PC-3 (cell line): ENCODE data around the gene MAST2. TPM values are rescaled to one million over a fixed set of nuclear protein-coding genes. Genes with fewer than 3 reads are reported as not detected.

Source experiments
- ATAC-seq: fragments of 200-7000 bp; cut with Tn5 transposase; 2 replicates; pipeline ENCODE4 v1.9.1; 2020; ENCODE audit warnings: mild to moderate bottlenecking, moderate library complexity
- BruUV-seq: library from RNA; stranded (reverse); fragments of 400-500 nt; replicated peaks from 2 replicates; lab custom pipeline; 2021; lab: Mats Ljungman, UMichigan
- CTCF ChIA-PET: fragments of 300-600 bp; sonication (Branson Sonifier 250); formaldehyde crosslinking; loops from one replicate; lab custom pipeline; 2022; ENCODE audit warnings: antibody characterized with exemption; lab: Charles Lee
- POLR2A ChIA-PET: fragments of 300-600 bp; sonication (Branson Sonifier 250); formaldehyde crosslinking; loops from one replicate; lab custom pipeline; 2022; ENCODE audit warnings: antibody characterized with exemption; ENCODE audit not compliant: unreplicated experiment; lab: Charles Lee
- DNase-seq: peaks from one replicate; pipeline ENCODE4 v3.0.0-alpha.2; 2015
- H2AFZ ChIP-seq: fragments of 300-600 bp; sonication (generic); 2 replicates; pipeline ENCODE4 v1.6.0; 2016; ENCODE audit warnings: antibody characterized with exemption, low read length
- H3F3A ChIP-seq: fragments of 300-600 bp; sonication (generic); one replicate; pipeline ENCODE4 v1.6.0; 2017; ENCODE audit warnings: antibody characterized with exemption, low read length, control low read depth, mild to moderate bottlenecking; ENCODE audit not compliant: unreplicated experiment
- H3K27ac ChIP-seq: fragments of 300-600 bp; sonication (generic); 2 replicates; pipeline ENCODE4 v1.5.1; 2016; ENCODE audit warnings: mild to moderate bottlenecking, low read length
- H3K27me3 ChIP-seq: fragments of 300-600 bp; sonication (generic); 2 replicates; pipeline ENCODE4 v1.6.1; 2016; ENCODE audit warnings: low read length, mixed read lengths
- H3K36me3 ChIP-seq: fragments of 300-600 bp; sonication (generic); 2 replicates; pipeline ENCODE4 v1.6.1; 2016; ENCODE audit warnings: low read depth, mixed run types, low read length, mixed read lengths
- H3K4me1 ChIP-seq: fragments of 300-600 bp; sonication (generic); 2 replicates; pipeline ENCODE4 v1.5.1; 2016; ENCODE audit warnings: low read length; ENCODE audit not compliant: insufficient read depth
- H3K4me2 ChIP-seq: fragments of 300-600 bp; sonication (generic); 2 replicates; pipeline ENCODE4 v1.6.0; 2016; ENCODE audit warnings: low read length
- H3K4me3 ChIP-seq: fragments of 300-600 bp; sonication (generic); 2 replicates; pipeline ENCODE4 v1.5.1; 2016; ENCODE audit warnings: mild to moderate bottlenecking, low read length, mixed read lengths
- H3K79me2 ChIP-seq: fragments of 300-600 bp; sonication (generic); 2 replicates; pipeline ENCODE4 v1.6.1; 2017; ENCODE audit warnings: low read length, mixed read lengths
- H3K9ac ChIP-seq: fragments of 300-600 bp; sonication (generic); 2 replicates; pipeline ENCODE4 v1.6.0; 2016; ENCODE audit warnings: mild to moderate bottlenecking, low read length
- H3K9me2 ChIP-seq: fragments of 300-600 bp; sonication (generic); replicated peaks from 2 replicates; pipeline ENCODE4 v1.6.1; 2016; ENCODE audit warnings: mixed run types, low read length, mixed read lengths
- H3K9me3 ChIP-seq: fragments of 300-600 bp; sonication (generic); 2 replicates; pipeline ENCODE4 v1.6.1; 2016; ENCODE audit warnings: low read length, mixed read lengths
- H4K20me1 ChIP-seq: fragments of 300-600 bp; sonication (generic); 2 replicates; pipeline ENCODE4 v1.6.1; 2016; ENCODE audit warnings: low read length, mixed read lengths
- EZH2 ChIP-seq: fragments of 300-600 bp; sonication (generic); IDR thresholded peaks from one replicate; pipeline ENCODE4 v1.6.1; 2017; ENCODE audit warnings: antibody characterized with exemption, mild to moderate bottlenecking, low read length; ENCODE audit not compliant: unreplicated experiment
- EZH2phosphoT487 ChIP-seq: fragments of 300-600 bp; sonication (generic); IDR thresholded peaks from 2 replicates; pipeline ENCODE4 v1.6.1; 2018; ENCODE audit warnings: mild to moderate bottlenecking, antibody characterized with exemption, low read length, borderline replicate concordance
- intact Hi-C: fragments of 100-400 bp; cut with micrococcal nuclease; formaldehyde crosslinking; loops from 2 replicates; pipeline ENCODE4 v1.9.0; 2023
- total RNA-seq: library from RNA; depleted of rRNA; stranded (reverse); fragments of >200 nt; gene quantifications from 2 replicates; pipeline ENCODE4 v1.2.3, GENCODE V29; 2014
- TF ChIP-seq, protein P1 (sequence below): fragments of 300-600 bp; sonication (generic); conservative IDR thresholded peaks from 2 replicates; pipeline ENCODE4 v1.5.1; 2017; ENCODE audit warnings: antibody characterized with exemption, low read depth, mild to moderate bottlenecking, low read length

The MAST2 gene
- total RNA-seq, 1 experiment from 2014 or later, result 29.3 TPM

DNA sequence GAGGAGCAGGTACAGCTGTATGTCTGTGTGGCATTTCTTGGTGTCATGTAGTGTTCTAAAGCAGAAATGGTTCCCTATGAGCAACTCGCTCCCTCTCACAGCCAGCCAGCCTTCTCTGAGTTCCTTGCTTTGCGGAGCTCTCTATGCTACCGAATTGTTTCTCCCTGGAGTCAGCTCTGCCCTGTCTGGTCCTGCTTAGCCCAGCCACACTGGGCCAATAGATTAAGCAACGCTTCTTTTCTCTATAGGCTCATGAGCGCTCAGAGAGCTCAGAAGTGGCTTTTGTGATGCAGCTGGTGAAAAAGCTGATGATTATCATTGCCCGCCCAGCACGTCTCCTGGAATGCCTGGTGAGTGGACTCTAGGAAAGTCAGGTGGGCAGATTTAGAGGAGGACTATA lies 215.9 kb downstream of the MAST2 start:
- no peak overlapping the region for H3K9ac ChIP-seq
- no peak overlapping the region for H3K27ac ChIP-seq
- no peaks in the 10 kb centered on the region for H4K20me1 ChIP-seq
- ATAC-seq (no peak), DNase-seq (no peak)
- H3K79me2 ChIP-seq, result no peaks in the 10 kb centered on the region
- H3K4me2 ChIP-seq, result no peak overlapping the region
- no peak overlapping the region for H2AFZ ChIP-seq
- TF ChIP-seq, protein P1, sequence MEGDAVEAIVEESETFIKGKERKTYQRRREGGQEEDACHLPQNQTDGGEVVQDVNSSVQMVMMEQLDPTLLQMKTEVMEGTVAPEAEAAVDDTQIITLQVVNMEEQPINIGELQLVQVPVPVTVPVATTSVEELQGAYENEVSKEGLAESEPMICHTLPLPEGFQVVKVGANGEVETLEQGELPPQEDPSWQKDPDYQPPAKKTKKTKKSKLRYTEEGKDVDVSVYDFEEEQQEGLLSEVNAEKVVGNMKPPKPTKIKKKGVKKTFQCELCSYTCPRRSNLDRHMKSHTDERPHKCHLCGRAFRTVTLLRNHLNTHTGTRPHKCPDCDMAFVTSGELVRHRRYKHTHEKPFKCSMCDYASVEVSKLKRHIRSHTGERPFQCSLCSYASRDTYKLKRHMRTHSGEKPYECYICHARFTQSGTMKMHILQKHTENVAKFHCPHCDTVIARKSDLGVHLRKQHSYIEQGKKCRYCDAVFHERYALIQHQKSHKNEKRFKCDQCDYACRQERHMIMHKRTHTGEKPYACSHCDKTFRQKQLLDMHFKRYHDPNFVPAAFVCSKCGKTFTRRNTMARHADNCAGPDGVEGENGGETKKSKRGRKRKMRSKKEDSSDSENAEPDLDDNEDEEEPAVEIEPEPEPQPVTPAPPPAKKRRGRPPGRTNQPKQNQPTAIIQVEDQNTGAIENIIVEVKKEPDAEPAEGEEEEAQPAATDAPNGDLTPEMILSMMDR, result no peak
- TF ChIP-seq EZH2, result no peak
- no peak for TF ChIP-seq EZH2phosphoT487
- no TSS peak for BruUV-seq
- no peaks in the 10 kb centered on the region for H3K4me1 ChIP-seq
- no peaks in the 10 kb centered on the region for H3K9me3 ChIP-seq
- no peaks in the 10 kb centered on the region for H3K9me2 ChIP-seq
- intact Hi-C loops, result no loop called here
- POLR2A ChIA-PET, result no interaction called here
- CTCF ChIA-PET, result no interaction called here
- no peak overlapping the region for H3K4me3 ChIP-seq
- H3K27me3 ChIP-seq, result no peaks in the 10 kb centered on the region
- peaks cover 24% of the 10 kb centered on the region for H3K36me3 ChIP-seq
- H3F3A ChIP-seq, result no peaks in the 10 kb centered on the region

DNA sequence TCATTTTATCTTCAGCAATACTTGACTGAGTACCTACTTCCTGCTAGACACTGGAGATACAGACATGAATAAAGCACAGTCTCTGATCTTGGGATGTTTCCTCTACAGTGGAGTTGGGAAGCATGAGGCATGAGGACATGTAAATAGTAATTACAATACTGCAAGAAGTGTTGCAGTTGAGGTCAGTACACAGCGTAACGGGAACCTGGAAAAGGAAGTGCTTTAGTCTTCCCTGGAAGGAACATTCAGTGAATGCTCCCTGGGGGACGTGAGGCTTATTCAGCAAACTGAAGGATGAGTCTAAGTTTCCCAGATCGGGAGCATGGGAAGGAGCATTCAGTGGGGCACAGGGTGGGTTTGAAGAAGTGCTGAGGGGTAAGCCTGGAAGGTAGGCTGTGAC lies 216.6 kb downstream of the MAST2 start:
- Histone ChIP-seq H3K27ac (no peak overlapping the region), H3K9me2 (no peaks in the 10 kb centered on the region), H2AFZ (no peak overlapping the region), H3K4me1 (no peaks in the 10 kb centered on the region), H3K4me2 (no peak overlapping the region), H3K9me3 (no peaks in the 10 kb centered on the region), H3K4me3 (no peak overlapping the region), H3K36me3 (peaks cover 27% of the 10 kb centered on the region), H3K27me3 (no peaks in the 10 kb centered on the region), H4K20me1 (no peaks in the 10 kb centered on the region), H3F3A (no peaks in the 10 kb centered on the region), H3K79me2 (no peaks in the 10 kb centered on the region), H3K9ac (no peak overlapping the region)
- intact Hi-C loops, result no loop called here
- POLR2A ChIA-PET, result no interaction called here
- no peak for DNase-seq
- CTCF ChIA-PET, result no interaction called here
- TF ChIP-seq EZH2phosphoT487 (no peak), EZH2 (no peak)
- TF ChIP-seq, protein P1, result no peak
- ATAC-seq, result no peak
- no TSS peak for BruUV-seq

DNA sequence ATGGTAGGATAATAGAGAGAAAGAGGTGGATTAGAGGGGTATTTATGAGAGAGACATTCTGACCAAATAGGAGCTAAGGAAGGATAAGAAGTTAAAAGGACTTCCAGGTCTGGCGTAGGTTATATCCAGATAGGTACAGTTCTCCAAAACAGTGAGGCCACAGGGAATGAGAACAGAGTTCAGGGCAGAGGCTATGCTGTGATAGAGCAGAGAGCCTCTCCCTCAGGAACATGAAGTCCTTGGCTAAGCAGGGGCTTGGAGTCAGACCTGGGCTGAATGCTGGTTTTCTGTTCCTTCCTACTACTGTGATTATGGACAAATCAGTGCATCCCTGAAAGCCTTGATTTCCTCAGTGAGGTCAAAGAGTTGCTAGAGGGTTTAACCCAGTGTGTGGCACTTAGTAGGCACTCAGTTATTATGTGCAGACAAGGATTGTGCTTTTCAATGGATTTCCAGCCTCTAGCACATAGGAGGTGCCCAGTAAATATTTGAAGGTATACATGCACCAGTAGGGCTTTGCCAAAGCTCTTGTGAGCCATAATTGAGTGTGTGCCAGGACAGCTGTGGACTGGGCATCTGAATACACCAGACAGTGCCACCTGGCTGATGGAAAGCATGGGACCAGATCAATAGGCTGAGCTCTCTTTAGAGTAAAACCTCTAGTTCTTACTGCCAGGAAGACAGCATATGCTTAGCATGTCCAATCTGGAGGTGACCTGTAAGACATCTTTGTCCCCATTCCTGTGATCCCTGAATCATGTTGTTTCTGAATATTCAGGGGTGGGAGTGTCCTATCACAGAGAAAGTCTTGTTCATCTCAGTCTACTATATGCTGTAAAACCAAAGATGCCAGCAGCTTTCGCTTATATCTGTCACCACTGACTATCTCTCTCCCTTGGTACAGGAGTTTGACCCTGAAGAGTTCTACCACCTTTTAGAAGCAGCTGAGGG lies 217.9 kb downstream of the MAST2 start:
- peak; percentile 28 for DNase-seq
- H4K20me1 ChIP-seq, result no peaks in the 10 kb centered on the region
- H3K9me3 ChIP-seq, result no peaks in the 10 kb centered on the region
- peaks cover 27% of the 10 kb centered on the region for H3K36me3 ChIP-seq
- H3K79me2 ChIP-seq, result no peaks in the 10 kb centered on the region
- intact Hi-C loops, result no loop called here
- no peaks in the 10 kb centered on the region for H3K9me2 ChIP-seq
- H3K4me1 ChIP-seq, result no peaks in the 10 kb centered on the region
- H2AFZ ChIP-seq, result no peak overlapping the region
- no peak overlapping the region for H3K27ac ChIP-seq
- CTCF ChIA-PET, result no interaction called here
- no peak overlapping the region for H3K4me2 ChIP-seq
- POLR2A ChIA-PET, result no interaction called here
- H3K9ac ChIP-seq, result no peak overlapping the region
- no peaks in the 10 kb centered on the region for H3F3A ChIP-seq
- peak; percentile 64 for ATAC-seq
- no peak overlapping the region for H3K4me3 ChIP-seq
- TF ChIP-seq EZH2, result no peak
- TF ChIP-seq, protein P1, result 0 out of 2 replicates have a peak, but pooled peaks have one; percentile 11
- no peaks in the 10 kb centered on the region for H3K27me3 ChIP-seq
- BruUV-seq, result no TSS peak
